SK-N-MC (cell line): ENCODE data around the gene RPL18.

Experiments
- EZH2 ChIP-seq: fragments of 200-600 bp; sonication (generic); IDR thresholded peaks from one replicate; pipeline ENCODE4 v1.6.1; 2017; ENCODE audit warnings: antibody characterized with exemption
- FOXP2 ChIP-seq: optimal IDR thresholded peaks from 2 replicates; pipeline ENCODE3; 2011; ENCODE audit warnings: mild to moderate bottlenecking, moderate library complexity; ENCODE audit not compliant: insufficient read depth; ENCODE audit errors: extremely low read length, control extremely low read depth
- POLR2AphosphoS5 ChIP-seq: IDR thresholded peaks from 2 replicates; pipeline ENCODE4 v1.6.1; 2012; ENCODE audit warnings: mild to moderate bottlenecking, low read depth, low read length, borderline replicate concordance

DNA sequence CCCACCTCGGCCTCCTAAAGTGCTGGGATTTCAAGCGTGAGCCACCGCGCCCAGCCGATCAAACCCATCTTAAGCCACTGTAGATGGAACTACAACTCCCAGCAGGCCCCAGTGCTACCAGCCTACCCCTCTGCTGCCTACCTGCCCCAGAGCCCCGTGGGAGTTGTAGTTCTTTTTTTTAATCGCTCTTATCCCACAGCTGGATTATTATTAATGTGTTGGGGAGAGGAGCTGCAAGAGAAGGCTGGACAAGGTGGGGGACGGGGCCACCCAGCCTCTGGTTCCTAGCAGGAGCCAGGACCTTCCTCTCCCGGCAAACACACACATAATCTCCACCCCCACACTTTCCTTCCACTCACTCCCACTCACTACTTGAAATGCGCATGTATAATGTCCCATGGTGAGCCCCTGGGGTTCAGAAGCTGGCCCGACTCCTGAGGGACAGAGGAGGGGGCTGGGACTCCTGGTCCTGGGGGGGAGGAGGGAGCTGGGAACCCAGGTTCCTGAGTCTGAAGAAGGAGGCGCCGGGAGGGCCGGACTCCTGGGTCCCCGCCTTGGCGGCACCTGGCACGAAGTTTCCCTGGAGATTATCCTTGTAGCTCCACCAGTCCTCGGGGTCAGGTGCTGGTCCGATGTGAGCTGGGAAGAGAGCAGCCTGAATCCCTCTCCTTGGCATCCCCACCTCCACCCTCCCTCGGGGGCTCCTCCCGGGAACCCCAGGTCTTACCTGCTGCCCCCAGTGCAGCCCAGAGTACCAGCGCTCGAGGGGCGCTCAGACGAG, 26.1 kb upstream of the RPL18 start:
- TF ChIP-seq POLR2AphosphoS5, result peak; percentile 39; the same call in 1 of the 2 replicates
- TF ChIP-seq EZH2, result no peak
- no peak for TF ChIP-seq FOXP2
